Measurements from ENCODE around the gene ANTXR2.

The ANTXR2 gene

GRCh38 chr4:79920163-79920853 lies 152.7 kb downstream of the ANTXR2 start:
- no peaks in the 10 kb centered on the region for H3K36me3 ChIP-seq (replicated peaks; ENCODE audit: insufficient read depth, low read length)

GRCh38 chr4:79918292-79918691 lies 154.7 kb downstream of the ANTXR2 start:
- Histone ChIP-seq H3K27ac (ENCODE audit: low read length) (no peak overlapping the region), H3K9me2 (replicated peaks; ENCODE audit: insufficient read depth, low read length) (no peaks in the 10 kb centered on the region), H3K4me2 (ENCODE audit: low read depth, low read length) (no peak overlapping the region), H3K9me3 (replicated peaks; ENCODE audit: insufficient read depth, low read length) (no peaks in the 10 kb centered on the region), H3K4me1 (ENCODE audit: low read length) (no peaks in the 10 kb centered on the region), H3K4me3 (ENCODE audit: low read length) (no peak overlapping the region), H3K9ac (ENCODE audit: low read length) (no peak overlapping the region), H3K27me3 (replicated peaks; ENCODE audit: insufficient read depth, low read length) (no peaks in the 10 kb centered on the region), H3K79me2 (ENCODE audit: low read length) (no peaks in the 10 kb centered on the region), H4K20me1 (ENCODE audit: insufficient read depth, low read length) (no peaks in the 10 kb centered on the region), H3F3A (ENCODE audit: insufficient read depth, low read length) (no peaks in the 10 kb centered on the region), H3K36me3 (replicated peaks; ENCODE audit: insufficient read depth, low read length) (no peaks in the 10 kb centered on the region), H2AFZ (ENCODE audit: low read length) (no peak overlapping the region)
- no peak for DNase-seq
- no peak for TF ChIP-seq EZH2 (optimal IDR thresholded peaks at IDR 0.05; ENCODE audit: low read depth, low read length)
- no peak for TF ChIP-seq CTCF (IDR thresholded peaks at IDR 0.05; ENCODE audit: low read length)
- no peak for TF ChIP-seq EZH2phosphoT487 (IDR thresholded peaks at IDR 0.05; ENCODE audit: low read length)

More at GRCh38 chr4:79920163-79920853, 152.7 kb downstream of the ANTXR2 start:
- no peak for DNase-seq
- no peaks in the 10 kb centered on the region for H3K4me1 ChIP-seq (ENCODE audit: low read length)
- H3K4me3 ChIP-seq (ENCODE audit: low read length): no peak overlapping the region
- no peak overlapping the region for H3K27ac ChIP-seq (ENCODE audit: low read length)
- no peak overlapping the region for H3K9ac ChIP-seq (ENCODE audit: low read length)
- no peaks in the 10 kb centered on the region for H3F3A ChIP-seq (ENCODE audit: insufficient read depth, low read length)
- H4K20me1 ChIP-seq (ENCODE audit: insufficient read depth, low read length): no peaks in the 10 kb centered on the region
- H2AFZ ChIP-seq (ENCODE audit: low read length): no peak overlapping the region
- no peak overlapping the region for H3K4me2 ChIP-seq (ENCODE audit: low read depth, low read length)
- no peaks in the 10 kb centered on the region for H3K27me3 ChIP-seq (replicated peaks; ENCODE audit: insufficient read depth, low read length)
- H3K79me2 ChIP-seq (ENCODE audit: low read length): no peaks in the 10 kb centered on the region
- no peak for TF ChIP-seq CTCF (IDR thresholded peaks at IDR 0.05; ENCODE audit: low read length)
- TF ChIP-seq EZH2phosphoT487 (IDR thresholded peaks at IDR 0.05; ENCODE audit: low read length): no peak
- TF ChIP-seq EZH2 (optimal IDR thresholded peaks at IDR 0.05; ENCODE audit: low read depth, low read length): no peak
- H3K9me3 ChIP-seq (replicated peaks; ENCODE audit: insufficient read depth, low read length): no peaks in the 10 kb centered on the region
- H3K9me2 ChIP-seq (replicated peaks; ENCODE audit: insufficient read depth, low read length): no peaks in the 10 kb centered on the region

GRCh38 chr4:79917246-79917645 lies 155.8 kb downstream of the ANTXR2 start:
- Histone ChIP-seq H3K4me1 (ENCODE audit: low read length) (no peaks in the 10 kb centered on the region), H3K9me3 (replicated peaks; ENCODE audit: insufficient read depth, low read length) (no peaks in the 10 kb centered on the region), H3K4me3 (ENCODE audit: low read length) (no peak overlapping the region), H3K9ac (ENCODE audit: low read length) (no peak overlapping the region), H3K4me2 (ENCODE audit: low read depth, low read length) (no peak overlapping the region), H3K79me2 (ENCODE audit: low read length) (no peaks in the 10 kb centered on the region), H4K20me1 (ENCODE audit: insufficient read depth, low read length) (no peaks in the 10 kb centered on the region), H3K27me3 (replicated peaks; ENCODE audit: insufficient read depth, low read length) (no peaks in the 10 kb centered on the region), H3K27ac (ENCODE audit: low read length) (no peak overlapping the region), H3F3A (ENCODE audit: insufficient read depth, low read length) (no peaks in the 10 kb centered on the region), H3K9me2 (replicated peaks; ENCODE audit: insufficient read depth, low read length) (no peaks in the 10 kb centered on the region), H3K36me3 (replicated peaks; ENCODE audit: insufficient read depth, low read length) (no peaks in the 10 kb centered on the region), H2AFZ (ENCODE audit: low read length) (no peak overlapping the region)
- DNase-seq: peak; percentile 45
- TF ChIP-seq CTCF (IDR thresholded peaks at IDR 0.05; ENCODE audit: low read length) (peak; percentile 75), EZH2phosphoT487 (IDR thresholded peaks at IDR 0.05; ENCODE audit: low read length) (no peak), EZH2 (optimal IDR thresholded peaks at IDR 0.05; ENCODE audit: low read depth, low read length) (no peak)

All from MM.1S (cell line).